ENCODE measurements around the gene RECK. TPM values are rescaled to one million over a fixed set of nuclear protein-coding genes. Genes with fewer than 3 reads are reported as not detected.

Gene RECK
- total RNA-seq, 1 experiment from 2014 or later, result 11.7 TPM

DNA sequence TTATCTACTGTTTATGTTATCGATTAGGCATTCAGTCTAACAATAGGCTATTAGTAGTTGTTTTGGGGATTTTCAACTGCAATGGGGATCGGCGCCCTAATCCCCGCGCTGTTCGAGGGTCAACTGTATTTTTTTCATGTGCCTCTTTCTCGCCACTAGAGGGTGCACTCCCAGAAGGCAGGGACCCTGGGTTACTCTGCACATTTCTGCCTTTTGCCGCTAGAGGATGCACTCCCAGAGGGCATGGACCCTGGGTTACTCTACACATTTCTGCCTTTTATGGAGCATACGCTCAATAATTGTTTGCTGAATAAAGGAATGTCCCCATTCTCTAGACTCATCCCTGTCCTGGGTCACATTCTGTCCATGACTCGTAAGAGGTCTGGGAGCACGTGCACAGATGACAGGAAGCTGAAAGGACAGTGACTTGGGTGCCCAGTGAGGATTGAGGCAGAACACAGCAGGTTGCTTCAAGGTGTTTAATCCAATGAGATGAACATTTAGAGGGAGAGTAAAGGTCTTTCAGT is 27.9 kb upstream of the RECK start:
- Histone ChIP-seq H3K27me3 (ENCODE audit: control insufficient read depth, insufficient read depth, low read length) (no peaks in the 10 kb centered on the region; the same call in 1 of the 2 replicates), H3K36me3 (replicated peaks; ENCODE audit: control insufficient read depth, insufficient read depth, low read length) (no peaks in the 10 kb centered on the region), H3K4me3 (ENCODE audit: insufficient read depth, low read depth, low read length) (no peak overlapping the region)
- DNase-seq, result peak; percentile 59

DNA sequence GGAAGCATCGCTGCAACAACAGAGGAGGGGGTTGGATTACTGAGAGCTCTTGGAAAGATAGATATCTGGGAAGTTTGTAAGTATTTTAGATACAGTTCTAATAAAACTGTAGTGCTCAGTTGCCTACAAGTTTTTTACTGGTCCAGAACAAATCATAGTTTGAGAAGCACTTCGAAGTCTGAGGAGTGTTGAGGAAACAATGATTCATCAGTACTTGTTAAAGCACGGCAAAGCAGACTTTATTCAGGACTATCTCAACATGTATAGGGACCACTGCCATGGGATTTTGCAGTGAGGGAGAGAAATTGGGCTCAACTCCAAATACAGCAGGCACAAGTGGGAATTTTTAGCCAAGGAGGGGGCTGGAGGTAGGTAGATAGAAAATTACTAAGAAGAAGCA is 25.3 kb upstream of the RECK start:
- DNase-seq, result no peak
- Histone ChIP-seq H3K36me3 (replicated peaks; ENCODE audit: control insufficient read depth, insufficient read depth, low read length) (no peaks in the 10 kb centered on the region), H3K27me3 (ENCODE audit: control insufficient read depth, insufficient read depth, low read length) (no peaks in the 10 kb centered on the region; the same call in 1 of the 2 replicates), H3K4me3 (ENCODE audit: insufficient read depth, low read depth, low read length) (no peak overlapping the region)

DNA sequence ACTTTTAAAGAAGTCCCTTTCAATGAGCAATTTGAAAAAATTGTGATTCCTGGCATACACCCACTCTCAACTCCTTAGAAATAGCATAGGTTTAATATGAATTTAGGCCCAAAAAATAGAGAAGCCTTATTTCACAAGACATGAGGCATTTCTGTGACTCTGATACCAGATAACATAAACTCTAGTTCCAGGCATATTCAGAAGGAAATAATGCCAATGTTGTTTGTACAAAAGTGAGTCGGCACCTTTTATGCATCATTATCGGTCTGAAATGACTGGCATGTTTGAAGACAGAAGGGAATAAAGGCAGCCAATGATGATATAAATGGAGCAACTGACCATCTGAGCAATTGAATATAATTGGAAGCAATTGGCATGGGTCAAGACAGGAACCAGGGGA is 19.4 kb upstream of the RECK start:
- Histone ChIP-seq H3K4me3 (ENCODE audit: insufficient read depth, low read depth, low read length) (no peak overlapping the region), H3K27me3 (ENCODE audit: control insufficient read depth, insufficient read depth, low read length) (no peaks in the 10 kb centered on the region), H3K36me3 (replicated peaks; ENCODE audit: control insufficient read depth, insufficient read depth, low read length) (no peaks in the 10 kb centered on the region)
- no peak for DNase-seq

DNA sequence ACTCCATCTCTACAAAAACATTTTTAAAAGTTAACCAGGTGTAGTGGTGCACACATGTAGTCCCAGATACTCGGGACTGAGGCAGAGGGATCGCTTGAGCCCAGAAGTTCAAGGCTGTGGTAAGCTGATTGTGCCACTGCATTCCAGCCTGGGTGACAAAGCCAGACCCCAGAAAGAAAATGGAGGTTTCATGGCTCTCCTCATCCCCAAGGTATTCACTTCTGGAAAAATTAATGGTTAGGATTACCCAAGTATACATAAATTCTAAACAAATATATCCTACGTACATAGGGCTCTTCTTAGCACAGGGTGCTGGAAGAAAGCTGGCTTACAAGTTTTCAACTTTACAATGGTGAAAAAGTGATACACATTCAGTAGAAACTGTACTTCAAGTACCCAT is 18.6 kb upstream of the RECK start:
- DNase-seq, result no peak
- Histone ChIP-seq H3K36me3 (replicated peaks; ENCODE audit: control insufficient read depth, insufficient read depth, low read length) (no peaks in the 10 kb centered on the region), H3K27me3 (ENCODE audit: control insufficient read depth, insufficient read depth, low read length) (no peaks in the 10 kb centered on the region), H3K4me3 (ENCODE audit: insufficient read depth, low read depth, low read length) (no peak overlapping the region)

DNA sequence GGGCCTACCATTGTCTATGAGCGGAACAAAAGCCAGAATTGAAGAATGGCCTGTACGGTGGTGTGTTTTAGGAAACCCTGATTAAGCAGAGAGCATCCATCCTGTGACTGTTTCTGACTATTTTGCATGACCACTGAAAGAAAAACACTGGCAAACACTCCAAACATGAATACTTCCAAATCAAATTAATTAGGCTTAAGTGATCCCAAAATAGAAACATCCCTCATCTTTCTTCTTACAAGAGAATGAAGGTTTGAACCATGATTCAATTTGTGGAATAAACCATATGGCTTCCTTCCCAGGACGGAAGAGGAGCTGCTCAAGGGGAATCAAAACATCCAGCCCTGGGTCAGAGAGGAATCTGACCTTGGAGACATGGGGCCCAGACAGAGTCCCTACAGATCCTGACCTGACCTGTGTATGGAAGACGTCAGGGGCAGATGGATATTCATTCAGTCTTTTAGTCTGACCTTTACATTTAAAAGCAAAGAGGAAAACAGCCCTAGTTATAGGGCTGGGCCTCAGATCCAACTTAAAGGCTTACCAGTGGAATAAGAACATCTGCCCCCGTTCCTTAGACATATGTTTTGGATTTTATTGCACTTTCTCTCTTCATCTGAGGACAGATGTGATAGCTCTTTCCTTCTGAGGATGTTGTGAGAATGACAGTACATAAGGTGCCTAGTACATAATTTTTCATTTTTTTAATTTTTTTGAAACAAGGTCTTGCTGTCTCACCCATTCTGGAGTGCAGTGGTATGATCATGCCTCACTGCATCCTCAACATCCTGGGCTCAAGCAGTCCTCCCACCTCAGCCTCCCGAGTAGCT is 17.6 kb upstream of the RECK start:
- no peak overlapping the region for H3K4me3 ChIP-seq (ENCODE audit: insufficient read depth, low read depth, low read length)
- no peak for DNase-seq
- no peaks in the 10 kb centered on the region for H3K27me3 ChIP-seq (ENCODE audit: control insufficient read depth, insufficient read depth, low read length)
- no peaks in the 10 kb centered on the region for H3K36me3 ChIP-seq (replicated peaks; ENCODE audit: control insufficient read depth, insufficient read depth, low read length)

DNA sequence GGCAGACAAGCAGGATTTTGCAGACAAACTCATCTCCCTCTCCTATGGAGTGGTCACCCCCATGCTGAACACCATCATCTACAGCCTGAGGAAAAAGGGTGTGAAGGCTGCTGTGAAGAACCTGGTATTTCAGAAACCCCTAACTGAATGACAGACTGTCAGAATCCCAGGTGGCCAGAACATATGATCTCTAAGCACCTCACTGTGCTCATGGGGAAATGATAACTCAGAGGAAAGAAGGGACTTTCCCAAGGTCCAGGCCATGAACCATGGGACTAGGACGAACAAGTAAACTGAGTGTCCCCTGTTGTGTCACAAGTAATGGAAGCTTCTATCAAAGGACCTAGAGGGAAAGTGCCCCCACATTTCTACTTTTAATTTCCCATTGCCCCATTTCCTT is 14.7 kb upstream of the RECK start:
- Histone ChIP-seq H3K36me3 (replicated peaks; ENCODE audit: control insufficient read depth, insufficient read depth, low read length) (no peaks in the 10 kb centered on the region), H3K27me3 (ENCODE audit: control insufficient read depth, insufficient read depth, low read length) (no peaks in the 10 kb centered on the region), H3K4me3 (ENCODE audit: insufficient read depth, low read depth, low read length) (no peak overlapping the region)
- no peak for DNase-seq

DNA sequence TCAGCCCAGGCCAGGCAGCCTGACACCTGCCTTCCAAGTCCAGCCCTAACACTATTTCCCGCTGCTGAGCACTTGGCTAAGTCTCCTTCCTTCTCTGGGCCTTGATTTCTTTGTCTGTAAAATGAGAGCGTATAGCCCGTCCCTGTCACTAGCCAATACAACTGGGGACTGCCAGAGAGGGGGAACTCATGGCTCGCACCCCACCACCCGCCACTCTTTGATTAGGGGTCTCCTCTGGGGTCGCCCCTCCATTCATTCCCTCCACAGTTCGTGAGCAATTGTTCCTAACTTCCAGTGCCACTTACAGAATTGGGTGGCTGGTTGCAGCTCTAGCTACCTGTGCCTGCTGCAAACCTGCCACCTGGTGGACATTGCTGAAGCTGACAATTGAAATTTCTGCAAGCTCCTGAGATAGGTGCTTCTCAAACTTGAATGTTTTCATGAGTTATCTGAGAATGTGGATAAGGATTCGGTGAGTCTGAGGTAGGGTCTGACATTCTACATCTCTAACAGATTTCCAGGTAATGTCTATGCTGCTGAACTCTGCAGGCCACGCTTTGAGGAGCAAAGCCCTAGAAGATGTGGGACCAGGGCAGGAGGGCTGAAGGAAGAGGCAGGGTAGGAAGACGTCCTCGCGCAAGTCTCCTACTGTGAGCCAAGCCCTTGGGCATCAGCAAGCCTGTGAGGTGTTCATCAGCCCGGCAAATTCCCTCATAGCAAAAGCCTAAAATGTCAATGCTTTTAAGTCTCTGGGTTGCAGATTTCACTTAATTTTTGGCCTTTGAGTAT is 13.3 kb upstream of the RECK start:
- no peak overlapping the region for H3K4me3 ChIP-seq (ENCODE audit: insufficient read depth, low read depth, low read length)
- peak; percentile 67 for DNase-seq

DNA sequence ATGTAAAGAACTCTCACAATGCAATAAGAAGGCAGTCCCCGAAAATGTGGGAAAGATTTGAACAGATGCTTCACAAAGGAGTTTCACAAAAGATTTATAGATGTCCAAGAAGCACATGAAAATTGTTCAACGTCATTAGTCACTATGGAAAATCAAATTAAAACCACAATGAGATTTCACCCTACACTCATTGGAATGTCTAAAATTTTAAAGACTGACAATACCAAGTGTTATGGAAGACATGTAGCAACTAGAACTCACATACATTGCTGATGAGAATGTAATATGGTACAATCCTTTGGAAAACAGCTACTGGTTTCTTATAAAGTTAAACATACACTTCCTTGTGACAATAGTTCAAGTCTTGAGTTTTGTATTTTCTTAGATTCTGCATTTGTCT is 11.0 kb upstream of the RECK start:
- Histone ChIP-seq H3K36me3 (replicated peaks; ENCODE audit: control insufficient read depth, insufficient read depth, low read length) (no peaks in the 10 kb centered on the region), H3K4me3 (ENCODE audit: insufficient read depth, low read depth, low read length) (no peak overlapping the region), H3K27me3 (ENCODE audit: control insufficient read depth, insufficient read depth, low read length) (no peaks in the 10 kb centered on the region)
- no peak for DNase-seq

More for the DNA sequence above, 13.3 kb upstream of the RECK start:
- no peaks in the 10 kb centered on the region for H3K27me3 ChIP-seq (ENCODE audit: control insufficient read depth, insufficient read depth, low read length)
- H3K36me3 ChIP-seq (replicated peaks; ENCODE audit: control insufficient read depth, insufficient read depth, low read length), result no peaks in the 10 kb centered on the region

DNA sequence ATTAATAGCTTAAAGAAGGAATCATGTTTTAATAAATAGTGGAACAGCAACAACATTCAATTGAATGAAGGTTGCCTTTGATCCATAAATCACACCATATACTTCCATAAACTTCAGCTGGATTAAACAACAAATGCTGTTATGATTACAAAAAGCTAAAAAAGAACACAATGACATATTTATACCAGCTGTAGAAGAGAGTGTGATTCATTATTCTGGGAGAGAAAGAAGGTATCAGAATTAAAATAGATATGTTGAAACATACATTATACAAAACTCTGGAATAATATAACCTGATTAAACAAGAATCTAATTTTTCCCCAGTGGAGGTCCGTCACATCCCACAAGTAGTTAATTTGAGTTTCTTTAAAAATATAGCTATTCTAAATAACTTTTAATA is 7.5 kb upstream of the RECK start:
- DNase-seq, result no peak
- H3K36me3 ChIP-seq (replicated peaks; ENCODE audit: control insufficient read depth, insufficient read depth, low read length), result no peaks in the 10 kb centered on the region
- H3K27me3 ChIP-seq (ENCODE audit: control insufficient read depth, insufficient read depth, low read length), result no peaks in the 10 kb centered on the region
- H3K4me3 ChIP-seq (ENCODE audit: insufficient read depth, low read depth, low read length), result no peak overlapping the region

DNA sequence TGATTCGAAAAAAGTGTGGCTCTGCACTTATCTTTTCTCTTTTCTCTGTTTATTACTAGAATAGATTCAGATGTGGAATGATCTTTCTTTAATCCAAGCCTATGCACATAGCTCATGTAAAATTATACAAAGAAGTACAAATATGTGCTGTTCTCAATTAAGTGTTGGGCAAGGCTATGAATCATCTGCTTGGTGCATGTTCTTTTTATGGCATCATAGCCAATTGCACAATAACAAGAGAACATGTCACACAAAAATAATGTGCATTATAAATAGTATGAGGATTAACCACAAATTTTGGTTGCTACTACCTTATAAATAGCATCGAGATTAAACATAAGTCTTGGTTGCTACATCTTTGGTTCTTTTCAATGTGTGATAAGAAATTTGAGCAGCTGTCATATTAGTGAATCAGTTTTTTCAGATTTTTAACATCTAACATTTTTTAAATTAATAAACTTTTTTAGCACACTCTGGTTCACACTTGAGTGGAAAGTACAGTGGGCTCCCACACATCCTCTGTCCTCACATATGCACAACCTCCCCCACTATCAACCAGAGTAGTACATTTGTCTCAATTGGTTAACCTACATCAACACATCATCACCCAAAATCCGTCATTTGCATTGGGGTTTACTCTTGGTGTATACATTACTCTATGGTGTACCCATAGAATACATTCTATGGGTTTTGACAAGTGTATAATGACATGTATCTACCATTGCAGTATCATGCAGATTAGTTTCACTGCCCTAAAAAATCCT is 6.8 kb upstream of the RECK start:
- Histone ChIP-seq H3K27me3 (ENCODE audit: control insufficient read depth, insufficient read depth, low read length) (no peaks in the 10 kb centered on the region), H3K36me3 (replicated peaks; ENCODE audit: control insufficient read depth, insufficient read depth, low read length) (no peaks in the 10 kb centered on the region), H3K4me3 (ENCODE audit: insufficient read depth, low read depth, low read length) (no peak overlapping the region)
- no peak for DNase-seq

DNA sequence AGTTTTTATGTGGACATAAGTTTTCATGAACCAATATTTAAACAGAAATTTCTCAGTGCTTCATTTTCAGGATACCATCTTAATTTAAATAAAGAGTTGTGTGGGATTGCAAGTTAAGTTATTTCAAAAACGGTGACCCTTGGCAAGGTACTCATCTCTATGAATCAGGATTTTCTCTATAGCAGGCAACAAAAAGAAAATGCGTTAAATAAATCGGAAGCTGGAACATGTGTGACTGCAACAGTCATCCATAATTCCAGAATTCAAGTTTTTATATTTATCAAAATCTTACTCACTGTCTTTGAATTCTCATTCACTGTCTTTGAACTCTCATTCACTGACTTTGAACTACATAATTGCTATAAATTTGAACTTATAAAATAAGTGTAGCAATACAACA is 5.8 kb upstream of the RECK start:
- no peak for DNase-seq
- H3K27me3 ChIP-seq (ENCODE audit: control insufficient read depth, insufficient read depth, low read length), result no peaks in the 10 kb centered on the region
- no peak overlapping the region for H3K4me3 ChIP-seq (ENCODE audit: insufficient read depth, low read depth, low read length)
- H3K36me3 ChIP-seq (replicated peaks; ENCODE audit: control insufficient read depth, insufficient read depth, low read length), result no peaks in the 10 kb centered on the region

DNA sequence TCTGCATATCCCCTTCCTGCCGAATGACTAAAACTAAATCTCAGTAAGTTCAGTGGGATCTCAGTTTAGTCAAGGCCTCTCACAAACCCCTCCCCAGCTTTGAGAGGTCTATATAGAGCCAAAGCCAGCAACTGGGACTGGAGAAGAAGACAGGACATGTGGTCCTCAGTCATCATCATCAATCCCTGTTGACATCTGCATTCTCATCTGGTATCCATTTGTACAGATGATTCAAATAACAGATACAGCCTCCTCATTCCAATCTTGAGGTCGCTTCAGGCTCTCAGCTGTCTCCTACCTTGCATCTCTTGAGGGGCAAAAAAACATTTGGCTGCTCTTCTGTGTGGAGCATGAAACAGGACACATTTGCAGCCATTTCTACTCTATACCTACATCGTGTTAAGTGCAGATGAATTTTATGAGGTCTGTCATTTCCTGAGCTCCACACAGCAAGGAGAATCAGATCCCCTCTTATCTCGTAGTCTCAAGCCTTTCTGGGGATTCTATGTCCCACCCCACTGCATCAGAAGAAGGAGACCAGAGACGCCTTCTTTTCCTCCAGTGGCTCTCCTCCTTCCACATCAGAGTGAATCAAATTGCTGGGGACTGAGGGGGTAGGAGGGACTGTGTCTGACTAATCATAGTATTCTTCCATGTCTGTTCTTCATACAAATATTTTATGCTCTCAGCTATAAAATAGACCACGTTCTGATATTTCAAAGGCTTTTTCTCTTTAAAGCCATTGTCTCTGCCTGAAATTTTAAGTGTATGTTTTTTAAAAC is 4.7 kb upstream of the RECK start:
- no peaks in the 10 kb centered on the region for H3K27me3 ChIP-seq (ENCODE audit: control insufficient read depth, insufficient read depth, low read length)

DNA sequence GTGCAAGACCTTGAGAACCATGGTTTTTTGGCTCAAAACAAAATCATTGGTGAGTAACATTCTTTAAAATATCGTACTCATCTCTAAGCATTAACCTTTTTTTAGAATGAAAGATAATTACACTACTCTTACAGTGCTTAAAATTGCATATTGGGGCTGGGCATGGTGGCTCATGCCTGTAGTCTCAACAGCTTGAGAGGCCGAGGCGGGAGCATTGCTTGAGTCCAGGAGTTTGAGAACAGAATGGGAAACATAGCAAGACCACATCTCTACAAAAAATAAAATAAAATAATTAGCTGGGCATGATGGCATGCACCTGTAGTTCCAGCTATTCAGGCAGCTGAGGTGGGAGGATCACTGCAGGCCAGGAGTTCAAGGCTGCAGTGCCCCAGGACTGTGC is 2.9 kb upstream of the RECK start:
- Histone ChIP-seq H3K36me3 (replicated peaks; ENCODE audit: control insufficient read depth, insufficient read depth, low read length) (no peaks in the 10 kb centered on the region), H3K4me3 (ENCODE audit: insufficient read depth, low read depth, low read length) (no peak overlapping the region), H3K27me3 (ENCODE audit: control insufficient read depth, insufficient read depth, low read length) (no peaks in the 10 kb centered on the region)
- no peak for DNase-seq

More for the DNA sequence above, 4.7 kb upstream of the RECK start:
- DNase-seq, result no peak
- no peak overlapping the region for H3K4me3 ChIP-seq (ENCODE audit: insufficient read depth, low read depth, low read length)
- H3K36me3 ChIP-seq (replicated peaks; ENCODE audit: control insufficient read depth, insufficient read depth, low read length), result no peaks in the 10 kb centered on the region

DNA sequence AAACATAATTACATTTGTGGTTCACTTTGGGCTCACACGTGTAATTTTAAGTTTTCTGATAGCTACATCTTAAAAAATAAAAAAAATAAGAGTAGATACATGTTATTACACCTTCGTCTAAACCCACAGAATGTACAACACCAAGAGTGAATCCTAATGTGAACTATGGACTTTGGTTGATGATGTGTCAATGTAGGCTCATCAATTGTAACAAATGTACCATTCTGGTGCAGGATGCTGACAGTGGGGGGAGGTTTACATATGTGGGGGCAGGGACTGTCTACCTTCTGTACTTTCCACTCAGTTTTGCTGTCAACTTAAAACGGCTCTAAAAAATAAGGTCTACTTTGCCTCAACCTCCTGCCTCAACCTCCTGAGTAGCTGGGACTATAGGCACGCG is 2.5 kb upstream of the RECK start:
- Histone ChIP-seq H3K4me3 (ENCODE audit: insufficient read depth, low read depth, low read length) (no peak overlapping the region), H3K36me3 (replicated peaks; ENCODE audit: control insufficient read depth, insufficient read depth, low read length) (no peaks in the 10 kb centered on the region)
- no peak for DNase-seq

More for the DNA sequence above, 2.5 kb upstream of the RECK start:
- no peaks in the 10 kb centered on the region for H3K27me3 ChIP-seq (ENCODE audit: control insufficient read depth, insufficient read depth, low read length)
